ENCODE results near the gene TMEM106C. TPM values are rescaled to one million over a fixed set of nuclear protein-coding genes. Genes with fewer than 3 reads are reported as not detected.

The TMEM106C gene
- total RNA-seq, 4 donors from 2014 or later = 24.1 to 92.7 (median 63.5) TPM

GRCh38 chr12:47947341-47947740, 16.1 kb upstream of the TMEM106C start:
- Histone ChIP-seq H3K36me3 (no peaks in the 10 kb centered on the region), H3K4me3 (no peak overlapping the region), H3K27me3 (peaks cover 0 to 14% (median 0%) of the 10 kb centered on the region in 4 donors), H3K27ac (peak overlapping the region in 1 of 4 donors; percentile 38), H3K9me3 (no peaks in the 10 kb centered on the region), H3K4me1 (peaks cover 10 to 48% (median 12%) of the 10 kb centered on the region in 3 donors)
- 12 to 63% methylated on average over 5 to 12 of the region's 12 CpGs for WGBS, 2 donors
- no peak for DNase-seq
- intact Hi-C loops (cut with DNase I) = no loop called here
- TF ChIP-seq POLR2A (IDR thresholded peaks at IDR 0.05) (no peak), CTCF (IDR thresholded peaks at IDR 0.05) (no peak)

GRCh38 chr12:47949441-47950341, 13.7 kb upstream of the TMEM106C start:
- no peaks in the 10 kb centered on the region for H3K27me3 ChIP-seq
- TF ChIP-seq POLR2A (IDR thresholded peaks at IDR 0.05) = no peak
- TF ChIP-seq CTCF (IDR thresholded peaks at IDR 0.05) = peak; percentile 58 to 90 (median 84)
- 28 to 31% methylated on average over 29 to 30 of the region's 32 CpGs for WGBS, 2 donors
- H3K4me3 ChIP-seq = no peak overlapping the region
- DNase-seq = no peak
- no peaks in the 10 kb centered on the region for H3K36me3 ChIP-seq
- peak overlapping the region in 3 of 4 donors; percentile 21 to 54 (median 23) for H3K27ac ChIP-seq
- no peaks in the 10 kb centered on the region for H3K9me3 ChIP-seq
- intact Hi-C loops (cut with DNase I) = loop anchor here (10.0 kb wide), 2 partner anchors 85 to 225 kb away; partner anchors contain the start of gene ENDOU
- H3K4me1 ChIP-seq = peaks cover 10 to 46% (median 12%) of the 10 kb centered on the region in 3 donors

- peaks cover 10 to 44% (median 12%) of the 10 kb centered on the region in 3 donors for H3K4me1 ChIP-seq
- no peak for DNase-seq
- no peak overlapping the region for H3K27ac ChIP-seq
- WGBS, 2 donors = 54 to 57% methylated on average over 5 to 6 of the region's 8 CpGs
- no peak overlapping the region for H3K4me3 ChIP-seq
- H3K36me3 ChIP-seq = no peaks in the 10 kb centered on the region
- TF ChIP-seq CTCF (IDR thresholded peaks at IDR 0.05) (no peak), POLR2A (IDR thresholded peaks at IDR 0.05) (no peak)
- intact Hi-C loops (cut with DNase I) = loop anchor here (10.0 kb wide), 2 partner anchors 86 to 226 kb away; partner anchors contain the start of gene ENDOU
- no peaks in the 10 kb centered on the region for H3K27me3 ChIP-seq
- no peaks in the 10 kb centered on the region for H3K9me3 ChIP-seq
Measured at GRCh38 chr12:47950856-47951468, 12.4 kb upstream of the TMEM106C start.

GRCh38 chr12:47954058-47954457, 9.3 kb upstream of the TMEM106C start:
- intact Hi-C loops (cut with DNase I) = loop anchor here (10.0 kb wide), 2 partner anchors 89 to 229 kb away; partner anchors contain the start of gene ENDOU
- Histone ChIP-seq H3K4me1 (peaks cover 0 to 13% (median 9%) of the 10 kb centered on the region in 3 donors), H3K36me3 (no peaks in the 10 kb centered on the region), H3K4me3 (no peak overlapping the region), H3K27me3 (no peaks in the 10 kb centered on the region), H3K27ac (no peak overlapping the region), H3K9me3 (no peaks in the 10 kb centered on the region)
- TF ChIP-seq CTCF (IDR thresholded peaks at IDR 0.05) = no peak
- no peak for TF ChIP-seq POLR2A (IDR thresholded peaks at IDR 0.05)
- 67 to 85% methylated on average over 3 to 5 of the region's 8 CpGs for WGBS, 2 donors
- DNase-seq = no peak
